Duodenal mucosa (tissue), 2 donors: ENCODE data around the gene PARP6.

Source experiments
- H3K27ac ChIP-seq: one replicate; pipeline ENCODE4 v1.7.0; 2013; ENCODE audit warnings: low read depth, low read length
- H3K27me3 ChIP-seq, 2 donors: one replicate each; pipeline ENCODE4 v1.7.0; 2013; ENCODE audit warnings: low read length in 2 of 2, control low read depth in 1 of 2; ENCODE audit not compliant: insufficient read depth in 2 of 2, control insufficient read depth in 1 of 2
- H3K36me3 ChIP-seq, 2 donors: one replicate each; pipeline ENCODE4 v1.7.0; 2013; ENCODE audit warnings: low read length in 2 of 2, control low read depth in 1 of 2; ENCODE audit not compliant: insufficient read depth in 2 of 2, control insufficient read depth in 1 of 2
- H3K4me1 ChIP-seq, 2 donors: one replicate each; pipeline ENCODE4 v1.7.0; 2013; ENCODE audit warnings: low read length in 2 of 2, control low read depth in 1 of 2; ENCODE audit not compliant: insufficient read depth in 2 of 2, control insufficient read depth in 1 of 2
- H3K4me3 ChIP-seq, 2 donors: one replicate each; pipeline ENCODE4 v1.7.0; 2013; ENCODE audit warnings: low read length in 2 of 2, low read depth in 1 of 2
- H3K9ac ChIP-seq, 2 donors: one replicate each; pipeline ENCODE4 v1.7.0; 2013; ENCODE audit warnings: low read length in 2 of 2, low read depth in 1 of 2
- H3K9me3 ChIP-seq, 2 donors: one replicate each; pipeline ENCODE4 v1.7.0; 2013; ENCODE audit warnings: low read length in 2 of 2, control low read depth in 1 of 2; ENCODE audit not compliant: control insufficient read depth in 1 of 2

Gene PARP6

GRCh38 chr15:72306211-72306785 lies 33.9 kb upstream of the PARP6 start:
- Histone ChIP-seq H3K9ac (no peak overlapping the region), H3K36me3 (no peaks in the 10 kb centered on the region), H3K4me3 (no peak overlapping the region), H3K27ac (no peak overlapping the region), H3K9me3 (no peaks in the 10 kb centered on the region), H3K4me1 (no peaks in the 10 kb centered on the region), H3K27me3 (no peaks in the 10 kb centered on the region)

GRCh38 chr15:72304596-72304995 lies 32.2 kb upstream of the PARP6 start:
- no peak overlapping the region for H3K9ac ChIP-seq
- H3K27ac ChIP-seq, result no peak overlapping the region
- no peaks in the 10 kb centered on the region for H3K36me3 ChIP-seq

GRCh38 chr15:72302955-72303354 lies 30.6 kb upstream of the PARP6 start:
- H3K9me3 ChIP-seq, result no peaks in the 10 kb centered on the region
- H3K27ac ChIP-seq, result no peak overlapping the region
- no peaks in the 10 kb centered on the region for H3K36me3 ChIP-seq
- no peak overlapping the region for H3K9ac ChIP-seq
- no peaks in the 10 kb centered on the region for H3K27me3 ChIP-seq
- H3K4me1 ChIP-seq, result no peaks in the 10 kb centered on the region
- H3K4me3 ChIP-seq, result no peak overlapping the region

More at GRCh38 chr15:72304596-72304995, 32.2 kb upstream of the PARP6 start:
- Histone ChIP-seq H3K4me3 (no peak overlapping the region), H3K4me1 (no peaks in the 10 kb centered on the region), H3K9me3 (no peaks in the 10 kb centered on the region), H3K27me3 (no peaks in the 10 kb centered on the region)

- no peaks in the 10 kb centered on the region for H3K9me3 ChIP-seq
- no peak overlapping the region for H3K4me3 ChIP-seq
- no peaks in the 10 kb centered on the region for H3K27me3 ChIP-seq
- no peak overlapping the region for H3K9ac ChIP-seq
- H3K27ac ChIP-seq, result no peak overlapping the region
- no peaks in the 10 kb centered on the region for H3K36me3 ChIP-seq
- no peaks in the 10 kb centered on the region for H3K4me1 ChIP-seq
Measured at GRCh38 chr15:72289597-72290325, 17.4 kb upstream of the PARP6 start.

- H3K27ac ChIP-seq, result no peak overlapping the region
- H3K27me3 ChIP-seq, result no peaks in the 10 kb centered on the region
- no peak overlapping the region for H3K4me3 ChIP-seq
- no peaks in the 10 kb centered on the region for H3K9me3 ChIP-seq
- H3K36me3 ChIP-seq, result no peaks in the 10 kb centered on the region
- H3K9ac ChIP-seq, result no peak overlapping the region
- H3K4me1 ChIP-seq, result no peaks in the 10 kb centered on the region
Measured at GRCh38 chr15:72288796-72289596, 16.6 kb upstream of the PARP6 start.

GRCh38 chr15:72285927-72286516 lies 13.7 kb upstream of the PARP6 start:
- H3K36me3 ChIP-seq, result no peaks in the 10 kb centered on the region
- no peak overlapping the region for H3K4me3 ChIP-seq
- H3K9me3 ChIP-seq, result no peaks in the 10 kb centered on the region
- no peaks in the 10 kb centered on the region for H3K4me1 ChIP-seq
- no peak overlapping the region for H3K27ac ChIP-seq
- no peaks in the 10 kb centered on the region for H3K27me3 ChIP-seq
- no peak overlapping the region for H3K9ac ChIP-seq

GRCh38 chr15:72285402-72285801 lies 13.0 kb upstream of the PARP6 start:
- no peaks in the 10 kb centered on the region for H3K9me3 ChIP-seq
- no peaks in the 10 kb centered on the region for H3K36me3 ChIP-seq
- no peak overlapping the region for H3K27ac ChIP-seq
- no peaks in the 10 kb centered on the region for H3K27me3 ChIP-seq
- no peak overlapping the region for H3K9ac ChIP-seq
- no peak overlapping the region for H3K4me3 ChIP-seq
- no peaks in the 10 kb centered on the region for H3K4me1 ChIP-seq

- H3K36me3 ChIP-seq, result no peaks in the 10 kb centered on the region
- H3K4me1 ChIP-seq, result no peaks in the 10 kb centered on the region
- no peak overlapping the region for H3K27ac ChIP-seq
- no peak overlapping the region for H3K9ac ChIP-seq
- H3K9me3 ChIP-seq, result no peaks in the 10 kb centered on the region
- H3K4me3 ChIP-seq, result no peak overlapping the region
- no peaks in the 10 kb centered on the region for H3K27me3 ChIP-seq
Measured at GRCh38 chr15:72284781-72285180, 12.4 kb upstream of the PARP6 start.

GRCh38 chr15:72281713-72282112 lies 9.4 kb upstream of the PARP6 start:
- Histone ChIP-seq H3K9me3 (no peaks in the 10 kb centered on the region), H3K4me3 (no peak overlapping the region), H3K9ac (no peak overlapping the region), H3K27me3 (no peaks in the 10 kb centered on the region), H3K27ac (no peak overlapping the region), H3K4me1 (no peaks in the 10 kb centered on the region), H3K36me3 (no peaks in the 10 kb centered on the region)

- Histone ChIP-seq H3K4me1 (no peaks in the 10 kb centered on the region), H3K9me3 (no peaks in the 10 kb centered on the region), H3K27me3 (no peaks in the 10 kb centered on the region), H3K9ac (no peak overlapping the region), H3K36me3 (no peaks in the 10 kb centered on the region), H3K27ac (no peak overlapping the region), H3K4me3 (no peak overlapping the region)
Measured at GRCh38 chr15:72280751-72281150, 8.4 kb upstream of the PARP6 start.
